GM19468 (cell line): ENCODE results near the gene CORIN.

Source experiments
- ATAC-seq: cut with Tn5 transposase; IDR thresholded peaks from one replicate; pipeline ENCODE4 v1.9.1; 2021; ENCODE audit warnings: mild to moderate bottlenecking, moderate library complexity, moderate number of reproducible peaks; ENCODE audit not compliant: unreplicated experiment; ENCODE audit errors: extremely low read depth

The CORIN gene

GRCh38 chr4:47837908-47838294 lies at the start of gene CORIN:
Gene CORIN (minus strand): TSS chr4:47838067. CDS start chr4:47837949, 118 bp downstream.
- ATAC-seq: no peak

GRCh38 chr4:47882228-47882627 lies 44.4 kb upstream of the CORIN start:
- no peak for ATAC-seq

DNA sequence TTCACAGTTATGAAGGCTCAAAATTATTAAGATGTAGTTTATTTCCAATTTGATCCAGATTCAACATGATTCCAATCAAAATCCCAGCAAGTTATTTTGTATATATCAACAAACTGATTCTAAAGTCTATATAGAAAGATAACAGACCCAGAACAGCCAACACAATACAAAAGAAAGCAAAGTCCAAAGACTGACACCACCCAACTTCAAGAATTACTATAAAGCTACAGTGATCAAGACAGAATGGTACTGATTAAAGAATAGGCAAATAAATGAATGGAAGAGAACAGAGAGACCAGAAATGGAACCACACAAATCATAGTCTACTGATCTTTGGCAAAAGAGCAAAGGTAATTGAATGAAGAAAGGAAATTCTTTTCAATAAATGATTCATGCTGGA lies 41.6 kb upstream of the CORIN start:
- ATAC-seq: no peak

GRCh38 chr4:47876784-47877546 lies 39.1 kb upstream of the CORIN start:
- ATAC-seq: no peak

DNA sequence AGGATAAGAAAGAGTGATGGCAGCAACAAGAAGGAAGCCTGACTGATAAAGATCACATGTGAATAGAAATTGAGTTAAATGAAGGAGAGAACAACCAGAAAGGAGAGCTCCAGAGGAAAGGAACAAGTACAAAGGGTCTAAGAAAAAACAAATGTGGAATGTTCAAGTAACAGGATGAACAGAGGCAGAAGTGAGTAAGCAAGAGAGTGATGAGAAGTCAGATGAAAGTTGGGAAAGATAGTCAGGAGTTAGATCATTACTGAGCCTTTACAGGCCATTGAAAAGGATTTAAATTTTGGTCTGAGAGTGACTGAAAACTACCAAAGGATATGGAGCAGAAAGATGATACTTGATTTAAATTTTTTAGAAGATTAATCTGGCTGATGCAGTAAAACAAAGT lies 38.4 kb upstream of the CORIN start:
- ATAC-seq: no peak

GRCh38 chr4:47873877-47874541 lies 36.1 kb upstream of the CORIN start:
- ATAC-seq: no peak

DNA sequence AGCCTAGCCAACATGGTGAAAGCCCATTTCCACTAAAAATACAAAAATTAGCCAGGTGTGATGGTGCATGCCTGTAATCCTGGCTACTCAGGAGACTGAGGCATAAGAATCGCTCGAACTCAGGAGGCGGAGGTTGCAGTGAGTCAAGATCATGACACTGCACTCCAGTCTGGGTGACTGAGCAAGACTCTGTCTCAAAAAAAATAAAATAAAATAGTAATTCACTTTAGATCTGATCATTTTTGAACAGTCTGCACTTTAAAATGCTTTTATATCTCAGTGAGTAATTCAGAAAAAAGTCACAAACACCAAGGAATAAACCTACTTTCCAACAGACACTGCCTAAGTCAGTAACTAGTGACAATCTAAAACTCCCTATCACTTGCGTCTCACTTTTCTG lies 25.6 kb upstream of the CORIN start:
- ATAC-seq: no peak

DNA sequence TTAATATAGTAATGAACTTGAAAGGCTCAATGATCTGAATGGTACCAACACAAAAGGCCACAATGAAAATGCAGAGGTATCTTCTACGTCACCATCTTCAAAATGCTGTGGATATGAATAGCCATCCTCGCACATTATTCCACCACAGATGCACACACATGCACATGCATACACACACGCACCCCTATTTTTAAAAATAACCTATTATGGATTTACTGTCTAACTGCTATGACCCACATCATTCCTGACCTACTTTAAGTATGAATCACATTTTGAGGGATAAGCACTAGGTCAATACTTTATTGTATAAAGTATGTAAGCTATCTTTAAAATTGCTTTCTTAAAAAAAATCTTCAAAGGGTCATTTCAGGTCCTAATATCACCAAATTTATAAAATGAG lies 24.4 kb upstream of the CORIN start:
- no peak for ATAC-seq

DNA sequence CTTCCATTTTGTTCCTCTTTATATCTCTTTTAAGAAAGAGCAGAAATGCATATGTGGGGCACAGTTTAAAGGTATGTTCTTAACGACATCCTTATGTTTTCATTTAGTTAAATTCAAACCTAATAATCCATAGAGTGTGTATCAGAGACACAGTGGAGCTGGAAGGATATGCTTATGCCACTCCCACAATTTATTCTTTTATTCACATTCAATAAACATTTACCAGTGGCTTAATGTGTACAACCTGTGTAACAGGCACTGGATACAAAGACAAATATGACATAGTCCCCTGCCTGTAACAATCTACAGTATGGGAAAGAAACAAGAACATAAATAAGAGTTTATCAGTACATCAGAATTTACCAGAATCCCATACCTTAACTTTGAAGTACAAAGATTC lies 22.4 kb upstream of the CORIN start:
- ATAC-seq: no peak

DNA sequence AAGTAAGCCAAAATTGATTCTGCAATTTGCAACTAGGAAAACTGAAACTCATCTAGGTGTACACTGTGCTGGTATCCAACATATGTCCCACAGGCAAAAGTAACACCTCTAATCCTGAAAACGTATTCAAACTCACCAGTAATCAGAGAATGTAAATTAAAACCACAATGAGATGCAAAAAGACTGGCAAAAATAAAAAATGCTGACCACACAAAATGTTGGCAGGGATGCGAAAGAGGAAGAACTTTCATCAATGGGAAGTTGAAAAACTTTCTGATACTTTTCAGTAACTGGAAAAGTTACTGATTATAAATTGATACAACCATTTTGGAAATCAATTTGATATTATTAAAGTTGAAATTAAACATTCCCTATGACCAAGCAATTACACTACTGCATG lies 20.1 kb upstream of the CORIN start:
- ATAC-seq: no peak

DNA sequence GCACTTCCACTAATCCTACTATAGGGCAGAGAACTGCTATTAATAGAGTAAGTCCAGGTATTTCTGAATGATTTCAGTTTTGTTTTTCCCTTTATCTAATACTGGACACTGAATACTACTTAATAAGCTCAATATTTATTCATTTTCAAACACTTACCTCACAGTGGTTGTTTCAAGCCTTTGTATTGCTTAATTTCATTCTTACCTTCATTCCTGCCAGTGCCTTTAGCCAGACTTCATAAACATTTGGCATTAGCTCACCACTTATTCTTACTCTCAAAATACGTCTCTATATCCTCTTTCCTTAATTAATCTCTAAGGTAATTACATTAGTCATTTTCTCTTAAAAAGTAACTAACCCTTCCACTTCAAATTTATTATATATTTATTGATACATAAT lies 18.8 kb upstream of the CORIN start:
- no peak for ATAC-seq

DNA sequence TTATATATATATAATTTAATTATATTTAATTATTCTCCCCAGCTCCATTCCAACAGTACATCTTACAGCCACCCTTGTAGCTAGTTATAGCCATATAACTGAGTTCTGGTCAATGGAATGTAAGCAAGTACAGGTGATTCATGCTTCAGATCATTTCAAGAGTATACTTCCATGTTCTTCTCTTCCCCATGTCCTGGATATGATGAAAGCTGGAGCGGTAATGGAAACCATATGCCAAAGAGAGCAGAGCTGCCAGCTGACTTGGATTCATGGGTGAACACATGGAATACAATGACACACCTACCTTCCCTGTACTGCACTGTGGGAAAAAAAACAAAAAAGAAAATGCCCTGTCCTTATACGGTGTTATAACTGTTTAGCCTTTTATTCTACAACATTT lies 17.5 kb upstream of the CORIN start:
- no peak for ATAC-seq

DNA sequence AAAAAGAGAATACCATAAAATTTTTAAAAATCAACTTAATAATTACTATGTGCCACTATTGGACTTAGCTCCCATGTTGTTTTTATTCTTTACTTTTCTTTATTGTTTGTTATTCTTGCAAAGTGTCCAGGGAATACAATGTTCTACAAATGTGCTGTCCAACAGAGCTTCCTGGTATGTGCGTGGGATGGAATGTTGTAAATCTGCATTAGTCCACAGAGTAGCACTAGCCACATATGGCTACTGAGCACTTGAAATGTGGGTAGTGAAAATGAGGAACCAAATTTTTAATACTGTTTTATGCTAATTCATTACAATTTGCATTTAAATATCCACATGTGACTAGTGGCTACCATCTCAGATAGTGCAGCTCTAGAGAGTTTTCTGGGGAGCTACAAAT lies 14.3 kb upstream of the CORIN start:
- ATAC-seq: no peak

DNA sequence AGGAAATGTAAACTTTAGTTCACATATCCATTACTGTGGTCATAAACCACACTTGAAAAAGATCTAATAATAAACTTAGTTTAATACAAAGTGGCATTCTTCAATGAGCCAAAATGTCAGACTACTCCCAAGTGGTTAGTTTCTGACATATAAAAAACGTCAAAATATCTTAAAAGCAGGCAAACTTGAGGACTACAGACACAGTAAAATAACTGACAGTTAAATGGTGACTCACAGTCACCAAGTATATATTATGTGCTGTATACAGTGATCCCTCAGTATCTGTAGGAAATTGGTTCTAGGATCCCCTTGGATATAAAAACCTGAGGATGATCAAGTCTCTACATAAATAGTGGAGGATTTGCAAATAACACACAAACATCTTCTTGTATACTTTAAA lies 11.6 kb upstream of the CORIN start:
- ATAC-seq: no peak

- no peak for ATAC-seq
Measured at GRCh38 chr4:47848041-47848440, 10.2 kb upstream of the CORIN start.

- no peak for ATAC-seq
Measured at GRCh38 chr4:47842985-47843384, 5.1 kb upstream of the CORIN start.

DNA sequence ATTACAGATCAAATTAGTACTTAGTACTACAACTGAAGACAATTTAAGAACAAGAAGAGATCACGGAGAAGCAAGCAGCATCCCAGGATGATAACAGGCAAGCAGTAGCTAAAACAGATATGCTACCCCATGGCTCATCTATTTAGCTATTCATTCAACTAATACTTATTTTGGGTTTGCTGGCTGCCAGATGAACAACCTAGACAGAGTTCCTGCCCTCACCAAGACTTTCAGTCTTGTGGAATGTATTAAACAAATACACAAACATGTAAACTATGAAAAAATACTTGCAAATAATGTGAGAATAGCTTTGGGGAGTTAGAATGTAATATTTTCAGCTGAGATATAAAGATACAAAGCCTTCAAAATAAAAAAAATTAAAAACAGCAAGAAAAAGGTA lies 2.4 kb upstream of the CORIN start:
- no peak for ATAC-seq

- peak; percentile 54 for ATAC-seq
Measured at GRCh38 chr4:47839259-47839658, 1.4 kb upstream of the CORIN start.

- ATAC-seq: no peak
Measured at GRCh38 chr4:47838445-47838844, 578 bp upstream of the CORIN start.

GRCh38 chr4:47837094-47837907 lies 566 bp downstream of the CORIN start:
- ATAC-seq: peak; percentile 44

- ATAC-seq: peak; percentile 47
Measured at GRCh38 chr4:47836641-47837093, 1.2 kb downstream of the CORIN start.
